Measurements from ENCODE around the gene HOXA1.

Gene HOXA1

DNA sequence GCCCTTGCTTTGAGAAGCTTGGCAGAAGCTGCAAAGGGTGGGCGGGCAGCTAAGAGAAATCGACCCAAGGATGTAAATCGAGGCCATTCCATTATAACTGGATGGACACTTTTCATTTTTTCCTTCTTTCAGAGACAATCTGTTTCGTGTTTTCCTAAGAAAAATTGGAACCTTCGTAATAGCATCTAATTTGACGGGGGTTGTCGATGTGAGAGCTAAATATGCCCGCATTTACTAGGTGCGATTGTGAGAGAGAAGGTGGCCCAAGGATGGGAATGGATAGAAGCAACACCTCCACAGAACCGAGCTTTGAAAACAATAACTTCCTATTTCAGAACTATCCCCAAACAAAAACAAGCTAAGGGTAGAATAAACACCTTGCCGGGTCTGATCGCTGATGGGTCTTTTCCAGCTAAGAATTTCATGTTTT, 35.6 kb upstream of the HOXA1 start:
- no peak for DNase-seq (ENCODE audit: low read depth in 2 of 2)

DNA sequence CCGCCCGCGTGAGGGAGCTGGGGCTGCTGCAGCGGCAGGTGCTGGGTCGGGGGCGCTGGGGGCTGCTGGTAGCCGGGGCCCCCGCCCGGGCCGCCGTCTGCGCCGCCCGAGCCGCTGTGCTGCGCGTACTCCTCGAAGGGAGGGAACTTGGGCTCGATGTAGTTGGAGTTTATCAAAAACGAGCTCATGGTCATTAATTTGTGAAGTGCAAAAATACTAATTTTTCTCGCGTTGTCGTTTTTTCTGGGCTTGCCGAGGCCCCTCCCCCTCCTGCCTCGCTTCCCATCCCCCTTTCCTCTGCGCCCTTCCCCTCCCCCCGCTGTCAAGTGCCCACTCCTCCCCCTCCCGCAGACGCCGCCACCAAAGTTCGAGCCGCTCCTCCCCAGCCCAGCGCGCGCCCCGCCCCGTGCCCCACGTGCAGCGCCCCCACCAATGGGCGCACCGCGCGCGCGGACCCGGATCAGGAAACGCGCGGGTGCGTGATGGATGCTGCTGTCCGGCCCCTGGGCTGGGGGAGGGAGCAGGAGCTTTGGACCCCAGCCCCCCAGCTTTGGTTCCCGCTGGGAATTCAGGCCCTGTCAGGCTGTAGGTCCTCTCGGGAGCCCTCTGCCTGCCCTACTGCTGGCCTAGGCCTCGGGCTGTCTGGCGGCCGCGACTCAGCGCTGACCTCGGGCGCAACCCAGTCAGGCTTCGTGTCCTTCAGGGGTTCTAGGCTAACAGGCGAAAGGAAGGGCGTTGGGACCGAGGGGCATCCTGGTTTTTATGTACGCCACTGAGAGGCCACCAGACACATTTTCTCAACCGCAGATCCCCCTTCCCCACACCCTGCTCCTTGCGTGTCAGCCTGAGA, 35.0 kb upstream of the HOXA1 start, which contains the start of gene HOXA4:
TSS of gene HOXA4 (minus strand) at position 218 of the 850 bp plus-strand sequence. CDS start at position 194, 24 bp downstream.
- DNase-seq (ENCODE audit: low read depth in 2 of 2): peak; percentile 29 to 64

DNA sequence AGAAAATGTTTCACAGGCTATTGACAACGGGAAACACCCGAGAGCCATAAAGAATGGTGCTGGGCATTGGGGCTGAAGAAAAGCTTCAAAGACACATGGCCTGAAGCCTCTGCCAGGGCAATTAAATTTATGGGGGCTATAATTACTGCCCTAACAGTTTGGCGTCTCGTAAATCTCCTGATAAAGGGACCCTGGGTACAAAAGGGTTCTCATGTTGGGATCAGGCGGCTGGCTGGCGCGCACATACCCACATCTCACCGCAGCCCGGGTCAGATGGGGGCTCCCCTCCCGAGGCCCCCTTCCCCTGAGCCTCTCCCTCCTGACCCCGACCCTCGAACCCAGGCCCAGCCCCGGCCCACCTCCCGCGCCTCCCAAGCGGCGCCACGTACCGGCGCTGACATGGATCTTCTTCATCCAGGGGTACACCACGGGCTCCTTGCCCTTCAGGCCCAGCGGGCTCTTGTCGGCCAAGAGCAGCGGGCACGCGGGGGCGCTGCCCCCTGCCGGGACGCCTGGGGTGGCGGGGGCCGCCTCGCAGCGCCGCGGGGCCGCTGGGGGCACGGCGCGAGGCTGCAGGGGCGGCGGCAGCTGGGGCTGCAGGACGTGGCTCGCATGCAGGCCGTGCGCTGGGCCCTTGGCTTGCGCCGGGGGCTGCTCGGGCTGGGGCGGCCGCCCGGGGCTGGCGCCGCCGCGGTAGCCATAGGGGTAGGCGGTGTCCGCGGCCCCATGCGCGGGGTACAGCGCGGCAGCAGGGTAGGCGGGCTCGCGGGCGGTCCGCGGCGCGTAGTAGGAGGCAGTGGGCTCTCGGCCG, 34.1 kb upstream of the HOXA1 start:
- DNase-seq (ENCODE audit: low read depth in 2 of 2): no peak

DNA sequence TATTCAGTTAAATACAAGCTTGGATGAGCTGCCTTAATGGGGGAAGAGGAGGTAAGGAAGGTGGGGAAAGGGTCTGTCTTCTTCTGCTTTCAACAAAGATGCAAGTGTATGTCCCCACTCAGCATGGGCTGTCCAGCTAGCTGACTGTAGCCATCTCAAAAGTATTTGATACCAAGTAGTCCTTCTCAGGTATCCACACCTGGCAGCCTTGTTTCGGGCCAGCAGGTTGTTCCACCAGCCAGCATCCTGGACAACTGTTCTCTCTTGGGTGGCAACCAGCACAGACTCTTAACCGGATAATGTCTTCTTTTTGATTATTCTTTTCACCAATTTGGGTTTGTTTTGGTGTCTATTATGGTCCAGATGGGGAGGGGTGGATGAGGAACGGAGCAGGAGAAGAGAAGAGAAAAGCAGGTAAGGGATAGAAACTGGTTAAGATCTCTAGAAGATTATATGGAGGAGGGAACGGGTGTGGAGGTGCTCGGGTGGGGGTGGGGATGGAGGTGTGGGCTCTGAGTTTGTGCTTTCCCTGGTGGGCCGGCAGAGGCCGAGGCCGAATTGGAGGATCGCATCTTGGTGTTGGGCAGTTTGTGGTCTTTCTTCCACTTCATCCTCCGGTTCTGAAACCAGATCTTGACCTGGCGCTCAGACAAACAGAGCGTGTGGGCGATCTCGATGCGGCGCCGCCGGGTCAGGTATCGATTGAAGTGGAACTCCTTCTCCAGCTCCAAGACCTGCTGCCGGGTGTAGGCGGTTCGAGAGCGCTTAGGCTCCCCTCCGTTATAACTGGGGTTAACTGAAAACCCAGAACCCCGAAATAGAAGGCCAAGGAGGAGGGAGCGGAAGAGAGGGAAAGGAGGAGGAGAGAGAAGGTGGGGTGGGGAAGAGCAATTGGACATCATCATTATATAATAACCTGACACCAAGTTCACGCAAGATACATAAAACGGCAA, 33.3 kb upstream of the HOXA1 start:
- DNase-seq (ENCODE audit: low read depth in 2 of 2): no peak

DNA sequence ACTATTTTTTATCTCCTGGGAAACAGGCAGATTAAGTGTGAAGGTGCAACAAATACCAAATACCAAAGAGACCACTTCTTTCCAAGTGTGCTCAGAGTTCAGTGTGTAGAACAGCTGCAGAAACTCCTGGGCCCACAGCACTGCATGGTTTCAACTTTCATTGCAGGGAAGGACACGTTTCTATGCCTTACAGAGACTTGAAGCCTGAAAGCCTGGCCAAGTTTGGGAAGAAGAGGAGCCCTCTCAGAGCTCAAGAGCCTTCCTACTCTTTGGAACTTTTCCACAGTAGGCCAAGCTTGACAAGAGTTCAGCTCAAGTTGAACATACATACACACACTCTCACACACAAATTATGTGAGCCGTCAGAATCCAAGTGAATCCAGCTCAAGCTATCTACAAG, 32.2 kb upstream of the HOXA1 start:
- no peak for DNase-seq (ENCODE audit: low read depth in 2 of 2)

DNA sequence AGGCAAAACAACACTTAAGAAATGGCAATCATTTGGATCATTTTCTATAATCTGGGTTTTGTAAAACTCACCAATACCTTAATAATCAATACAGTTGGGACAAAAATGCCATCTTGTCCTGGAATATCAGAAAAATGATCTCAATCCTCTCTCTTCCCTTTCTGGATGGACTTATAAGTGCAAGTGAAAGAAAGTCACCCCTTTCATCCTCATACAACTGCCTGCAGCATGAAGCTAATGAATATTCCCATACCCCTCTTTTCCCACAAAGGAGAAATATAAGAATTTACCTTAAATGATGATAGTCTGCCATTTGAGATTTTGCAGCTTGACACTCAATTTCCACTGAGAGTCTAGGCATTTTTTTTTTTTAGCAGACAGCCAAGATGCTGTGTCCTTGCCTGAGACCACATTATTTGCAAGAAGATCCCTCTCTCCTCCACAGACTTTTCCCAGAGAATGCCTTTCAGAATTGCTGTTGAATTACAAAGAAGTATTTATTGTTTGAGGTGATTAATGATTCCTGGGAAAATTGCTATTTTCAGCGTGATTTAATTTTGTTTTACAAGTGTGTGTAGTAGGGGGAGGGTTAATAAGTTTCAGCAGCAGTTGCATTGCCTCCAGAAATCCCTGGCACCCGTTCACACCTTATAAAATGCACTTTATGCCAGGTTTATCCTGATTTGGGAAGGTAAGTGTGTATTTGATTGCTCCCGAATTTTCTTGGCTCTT, 31.0 kb upstream of the HOXA1 start:
- DNase-seq (ENCODE audit: low read depth in 2 of 2): no peak

DNA sequence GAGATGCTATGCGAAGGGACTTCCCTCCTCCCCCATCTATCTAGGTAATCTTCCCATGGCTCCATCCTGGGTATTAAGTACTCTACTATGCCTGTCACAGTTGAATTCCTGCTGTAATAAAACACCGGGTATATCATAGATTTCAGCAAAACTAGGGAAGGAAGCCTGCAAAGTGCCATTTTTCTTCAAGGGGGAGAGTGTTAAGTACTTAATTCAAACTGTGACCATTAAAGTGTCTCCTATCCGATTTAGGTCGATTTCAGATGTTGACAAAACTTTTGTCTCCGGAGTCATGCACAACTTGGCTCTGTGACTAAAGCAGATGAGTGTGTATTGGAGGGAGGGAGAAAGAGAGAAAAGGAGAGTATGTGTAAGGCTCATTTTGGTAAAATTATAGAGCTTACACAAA, 30.2 kb upstream of the HOXA1 start:
- DNase-seq (ENCODE audit: low read depth in 2 of 2): no peak

DNA sequence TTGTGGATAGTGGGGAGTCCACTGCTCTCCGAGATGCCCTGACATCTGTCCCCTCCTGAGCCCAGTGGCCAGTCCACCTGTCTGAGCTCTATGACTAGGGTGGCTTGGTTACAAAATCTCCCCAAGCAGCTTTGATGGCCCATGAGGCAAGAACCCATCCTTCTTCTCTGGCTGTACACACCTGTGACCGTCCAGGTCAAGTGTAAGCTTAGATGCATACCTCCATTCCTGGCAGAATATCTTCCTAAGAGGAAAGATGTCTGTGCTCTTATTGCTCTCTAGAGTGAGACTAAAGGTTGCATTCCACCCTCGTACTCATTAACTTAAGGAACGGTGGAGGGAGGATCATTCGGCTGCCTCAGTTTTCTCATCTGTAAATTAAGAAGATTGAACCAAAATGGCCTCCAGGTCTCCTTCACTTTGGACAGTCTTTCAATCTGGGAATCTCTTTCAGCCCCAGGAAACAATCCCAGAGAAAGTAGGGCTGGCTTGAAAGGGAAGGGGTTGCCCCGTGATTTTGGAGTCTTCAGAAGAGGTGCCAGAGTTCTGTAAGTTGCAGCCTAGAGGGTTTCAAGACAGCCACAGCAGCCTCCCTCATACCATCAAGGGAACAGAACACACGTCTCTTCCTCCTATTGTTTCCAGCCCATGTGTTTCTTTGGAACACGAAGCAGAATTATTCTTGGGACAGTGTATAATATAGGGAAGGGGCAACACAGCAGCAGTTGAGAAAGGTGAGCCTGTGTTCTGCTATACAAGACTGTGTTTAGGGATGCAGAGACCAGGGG, 29.3 kb upstream of the HOXA1 start:
- DNase-seq (ENCODE audit: low read depth in 2 of 2): no peak

DNA sequence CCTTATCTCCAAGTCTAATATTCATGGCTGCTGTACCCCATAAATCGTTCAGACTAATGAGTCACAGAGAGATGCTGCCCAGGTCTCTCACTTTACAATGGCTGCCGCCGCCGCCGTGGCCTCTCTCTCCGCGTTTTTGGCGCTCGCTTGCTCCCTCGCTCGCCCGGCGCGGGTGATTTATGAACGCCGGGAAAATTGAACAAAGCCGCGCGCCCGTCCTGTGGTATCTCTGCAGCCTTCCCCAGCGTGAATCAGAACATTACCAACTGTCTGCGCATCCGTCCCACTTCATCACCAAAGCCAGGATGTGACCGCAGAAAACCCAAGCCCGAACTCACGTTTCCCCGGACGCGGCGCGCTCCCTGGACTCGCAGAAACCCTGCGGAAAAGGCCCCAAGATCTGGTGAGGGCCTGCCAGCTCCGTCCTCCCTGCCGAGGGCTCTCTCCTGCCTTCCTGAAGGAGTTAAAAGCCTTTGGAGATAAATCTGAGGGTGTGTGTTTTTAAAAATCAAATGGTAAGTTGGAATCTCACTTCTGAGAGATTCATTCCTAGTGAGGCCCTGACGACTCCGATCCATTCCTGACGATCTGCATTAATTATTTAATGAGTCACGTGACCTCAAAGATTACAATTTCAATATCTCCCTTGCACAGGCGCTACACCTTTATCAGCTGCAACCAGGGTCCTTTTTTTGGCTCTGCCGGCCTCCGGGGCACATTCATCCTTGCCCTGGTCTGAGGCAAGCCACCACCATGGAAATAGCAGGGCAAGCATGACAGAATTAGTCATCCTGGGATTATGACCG, 28.5 kb upstream of the HOXA1 start:
- DNase-seq (ENCODE audit: low read depth in 2 of 2): no peak

DNA sequence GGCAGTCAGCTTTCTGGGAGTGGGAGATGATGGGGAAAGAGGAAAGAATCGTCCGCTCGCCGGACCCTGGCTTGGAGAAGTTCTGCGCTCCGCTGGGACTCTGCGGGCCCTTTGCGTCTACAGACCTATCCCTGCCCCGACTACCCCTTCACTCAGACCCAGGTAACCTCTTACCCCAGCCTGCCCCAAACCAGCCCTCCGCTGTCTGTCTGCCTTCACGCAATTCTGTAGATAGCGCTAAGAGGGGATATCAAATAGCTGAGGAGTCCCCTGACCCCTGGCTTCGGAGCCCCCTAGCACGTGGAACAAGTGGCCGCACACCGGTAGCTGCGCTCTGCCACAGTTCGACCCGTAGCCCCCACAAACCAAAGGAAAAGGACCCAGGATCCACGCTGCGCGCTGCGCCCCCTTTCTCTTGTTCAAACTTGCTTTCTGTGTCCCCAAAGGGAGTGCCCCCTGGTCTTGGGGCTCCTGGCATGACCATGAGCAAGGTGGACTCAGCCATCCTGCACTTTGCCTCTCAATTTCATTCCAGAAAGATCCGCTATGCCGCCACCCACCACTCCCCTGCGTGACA, 27.8 kb upstream of the HOXA1 start:
- no peak for DNase-seq (ENCODE audit: low read depth in 2 of 2)

DNA sequence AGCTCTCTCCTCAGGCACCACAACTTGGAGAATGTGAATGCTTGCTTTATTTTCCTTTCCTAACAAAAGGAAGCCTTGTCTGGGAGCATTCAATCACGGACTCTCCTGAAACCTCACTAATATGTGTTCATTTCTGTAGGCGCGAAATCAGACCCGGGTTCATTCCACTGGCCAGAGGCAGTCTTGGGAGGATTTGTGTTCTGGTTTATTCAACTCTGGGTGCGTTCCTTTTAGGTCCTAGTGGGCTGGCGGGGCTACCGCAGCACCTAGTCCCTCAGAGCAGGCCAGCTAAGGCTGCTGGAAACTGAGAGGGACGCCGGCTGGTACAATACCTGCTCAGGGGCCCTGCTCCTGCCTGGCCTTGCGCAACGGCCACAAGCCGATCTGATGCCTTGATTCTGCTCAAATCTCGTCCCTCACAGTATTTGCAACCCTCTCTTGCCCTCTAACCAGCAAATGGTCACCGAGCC, 27.2 kb upstream of the HOXA1 start:
- no peak for DNase-seq (ENCODE audit: low read depth in 2 of 2)

DNA sequence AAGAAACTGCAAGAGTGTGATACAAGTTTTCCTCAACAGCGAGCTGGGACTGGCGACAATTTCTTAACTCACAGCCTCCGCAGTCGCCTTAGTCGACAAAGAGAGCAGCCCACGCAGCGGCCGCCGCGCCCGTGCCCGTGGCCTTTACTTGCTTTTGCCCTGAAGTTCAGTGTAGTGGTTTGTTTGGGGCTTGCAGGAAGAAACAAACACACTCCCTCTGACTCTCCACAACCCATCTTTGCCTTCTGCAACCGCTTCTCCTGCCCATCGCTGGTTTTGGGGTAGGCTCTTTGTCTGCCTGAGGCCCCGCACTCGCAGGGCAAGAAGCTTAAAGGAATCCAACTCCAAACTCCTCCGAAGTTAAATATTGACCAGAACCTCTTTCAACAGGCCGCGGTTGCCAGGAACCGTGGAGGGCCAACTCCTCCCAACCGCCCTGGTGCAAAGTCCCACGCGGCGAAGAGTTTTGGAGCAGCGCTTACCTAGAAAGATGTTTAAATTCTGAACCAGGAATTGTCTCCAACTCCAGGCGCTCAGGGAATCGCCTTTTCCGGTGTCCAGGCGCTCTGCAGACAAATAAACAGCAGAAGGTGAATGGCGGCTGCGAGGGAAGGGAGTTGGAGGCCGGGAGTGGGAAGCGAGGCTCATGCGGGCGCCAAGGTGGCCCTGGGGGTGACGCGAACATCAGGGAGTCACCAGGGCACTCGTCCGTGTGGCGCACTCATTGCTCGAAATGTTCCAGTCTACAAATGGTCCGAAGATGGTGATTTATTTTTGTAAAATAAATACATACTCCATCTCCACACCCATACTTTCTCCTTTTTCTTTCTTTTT, 26.5 kb upstream of the HOXA1 start:
- no peak for DNase-seq (ENCODE audit: low read depth in 2 of 2)

DNA sequence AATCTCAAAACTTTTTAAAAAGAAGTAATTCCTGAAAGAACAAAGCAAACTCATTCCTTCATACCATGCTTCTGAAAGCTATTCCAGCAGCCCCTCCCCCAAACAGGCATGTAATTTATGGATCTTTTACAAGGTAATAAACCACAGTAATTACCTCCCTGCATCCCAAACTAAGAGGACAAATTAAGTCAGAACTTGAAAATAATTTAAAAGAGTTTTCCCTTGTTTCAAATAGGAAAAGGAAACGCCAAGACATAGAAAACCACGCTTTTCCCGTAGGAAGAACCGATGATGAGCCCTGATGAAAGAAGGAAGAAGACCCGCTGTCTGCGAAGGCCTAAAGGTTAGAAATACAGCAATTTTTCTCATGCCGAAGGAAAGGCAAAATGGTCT, 25.9 kb upstream of the HOXA1 start:
- DNase-seq (ENCODE audit: low read depth in 2 of 2): no peak

DNA sequence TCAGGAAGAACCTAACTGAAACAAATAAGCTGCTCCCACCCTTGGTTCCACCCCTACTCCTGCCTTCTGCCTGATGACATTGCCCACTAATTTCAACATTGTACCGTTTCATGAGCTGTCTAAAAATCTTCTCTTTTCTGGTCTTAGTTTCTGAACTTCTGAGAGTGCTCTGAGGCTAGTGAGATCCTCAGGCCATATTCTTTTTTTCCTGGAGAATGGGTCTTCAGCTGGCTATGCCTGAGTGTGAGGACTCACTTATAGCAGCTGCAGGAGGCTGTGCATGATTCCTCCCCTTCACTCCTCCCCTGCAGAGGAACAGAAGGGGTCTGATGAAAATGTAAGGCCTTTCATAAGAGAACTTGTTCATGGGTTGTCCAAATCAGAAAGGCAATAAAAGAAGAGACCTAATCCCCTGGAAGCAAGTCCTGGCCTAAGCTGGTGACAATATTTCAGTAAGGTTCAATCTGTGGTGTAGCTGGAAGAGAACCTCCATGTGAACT, 23.7 kb upstream of the HOXA1 start:
- no peak for DNase-seq (ENCODE audit: low read depth in 2 of 2)

DNA sequence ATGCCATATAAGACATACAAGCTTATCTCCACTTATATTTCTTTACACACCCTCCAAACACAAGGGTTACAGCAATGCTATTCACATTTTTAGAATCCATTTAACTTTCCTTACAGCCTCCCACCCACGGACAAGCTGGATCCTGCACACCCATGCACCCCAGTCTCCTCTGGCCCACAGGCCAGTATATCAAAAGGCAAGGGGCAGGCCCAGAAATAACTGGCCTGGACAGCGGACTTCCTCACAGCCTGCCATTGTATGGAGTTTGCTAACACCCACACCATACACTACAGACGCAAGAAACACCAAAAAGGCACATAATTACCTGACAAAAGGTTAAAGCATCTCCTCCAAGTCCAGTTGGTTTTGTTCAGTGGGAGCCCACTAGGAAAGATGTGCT, 22.8 kb upstream of the HOXA1 start:
- DNase-seq (ENCODE audit: low read depth in 2 of 2): no peak

DNA sequence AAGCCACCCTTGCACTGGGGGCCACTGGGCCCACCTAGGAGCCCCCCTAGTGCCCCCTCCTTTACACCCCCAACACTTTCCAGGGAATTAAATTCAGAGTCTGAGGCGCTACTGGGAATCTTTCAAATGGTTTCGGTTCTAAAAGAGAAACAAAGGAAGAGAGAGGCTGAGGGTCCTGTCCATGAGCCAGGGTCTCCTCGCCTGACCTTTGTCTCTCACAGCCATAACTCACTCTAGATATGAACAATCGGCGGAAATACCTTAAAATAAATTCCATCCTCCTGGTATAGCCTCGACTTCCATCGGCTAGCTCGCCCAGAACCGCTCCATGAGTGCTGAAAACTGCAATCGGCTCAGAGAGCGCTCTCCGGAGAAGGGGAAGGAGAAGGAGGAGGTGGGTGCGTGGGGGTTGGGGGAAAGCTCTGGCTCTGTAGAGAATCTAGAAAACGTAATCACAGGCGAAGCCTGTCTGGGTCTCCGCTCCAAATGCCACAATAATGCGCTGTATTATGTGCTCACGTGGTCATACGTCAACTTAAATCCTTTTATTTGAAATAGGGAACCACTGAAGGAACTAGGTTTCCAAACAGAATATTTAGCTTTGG, 22.2 kb upstream of the HOXA1 start:
- no peak for DNase-seq (ENCODE audit: low read depth in 2 of 2)
